Tibial nerve (tissue), 4 donors: Measurements from ENCODE around the gene COL4A6.

Experiments
- EP300 ChIP-seq, 2 donors: sonication (generic); formaldehyde crosslinking; IDR thresholded peaks; one replicate each; pipeline ENCODE4 v1.6.1; 2017; ENCODE audit warnings: antibody characterized with exemption in 2 of 2, mild to moderate bottlenecking in 1 of 2
- TF ChIP-seq, protein P1 (sequence below), 5 experiments: fragments of 200-600 bp in 3 of 5; fragments of 450-650 bp in 2 of 5; sonication (generic) in 3 of 5; IDR thresholded peaks; one replicate each; pipeline ENCODE4 v1.5.1; 2016 to 2019; ENCODE audit warnings: antibody characterized with exemption in 5 of 5, mild to moderate bottlenecking in 3 of 5, moderate library complexity in 2 of 5

DNA sequence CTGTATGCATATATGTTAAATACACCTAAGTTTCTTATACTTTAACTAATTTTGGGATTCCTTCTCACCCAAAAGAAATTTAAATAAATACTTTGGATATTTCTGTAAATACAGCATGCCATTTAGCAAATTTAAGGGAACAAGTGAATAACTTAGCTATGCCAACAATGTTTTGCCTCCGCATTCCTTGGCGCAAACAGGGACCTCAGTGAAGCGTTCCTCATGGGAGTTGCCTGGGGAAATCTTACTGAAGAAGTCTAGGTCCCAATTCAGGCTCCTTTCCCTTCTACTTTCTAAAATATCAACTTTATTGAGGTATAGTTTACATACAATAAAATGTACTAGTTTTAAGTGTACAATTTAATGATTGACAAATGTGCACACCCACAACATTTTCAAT is 26.4 kb upstream of the COL4A6 start:
- TF ChIP-seq, protein P1, sequence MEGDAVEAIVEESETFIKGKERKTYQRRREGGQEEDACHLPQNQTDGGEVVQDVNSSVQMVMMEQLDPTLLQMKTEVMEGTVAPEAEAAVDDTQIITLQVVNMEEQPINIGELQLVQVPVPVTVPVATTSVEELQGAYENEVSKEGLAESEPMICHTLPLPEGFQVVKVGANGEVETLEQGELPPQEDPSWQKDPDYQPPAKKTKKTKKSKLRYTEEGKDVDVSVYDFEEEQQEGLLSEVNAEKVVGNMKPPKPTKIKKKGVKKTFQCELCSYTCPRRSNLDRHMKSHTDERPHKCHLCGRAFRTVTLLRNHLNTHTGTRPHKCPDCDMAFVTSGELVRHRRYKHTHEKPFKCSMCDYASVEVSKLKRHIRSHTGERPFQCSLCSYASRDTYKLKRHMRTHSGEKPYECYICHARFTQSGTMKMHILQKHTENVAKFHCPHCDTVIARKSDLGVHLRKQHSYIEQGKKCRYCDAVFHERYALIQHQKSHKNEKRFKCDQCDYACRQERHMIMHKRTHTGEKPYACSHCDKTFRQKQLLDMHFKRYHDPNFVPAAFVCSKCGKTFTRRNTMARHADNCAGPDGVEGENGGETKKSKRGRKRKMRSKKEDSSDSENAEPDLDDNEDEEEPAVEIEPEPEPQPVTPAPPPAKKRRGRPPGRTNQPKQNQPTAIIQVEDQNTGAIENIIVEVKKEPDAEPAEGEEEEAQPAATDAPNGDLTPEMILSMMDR (IDR thresholded peaks at IDR 0.05): no peak
- TF ChIP-seq EP300 (IDR thresholded peaks at IDR 0.05): no peak
